Urinary bladder (tissue), 4 donors: ENCODE measurements around the gene MAML1. TPM values are rescaled to one million over a fixed set of nuclear protein-coding genes. Genes with fewer than 3 reads are reported as not detected.

Experiments
- DNase-seq: peaks from one replicate; pipeline ENCODE4 v3.0.0-alpha.2; 2015; ENCODE audit errors: extremely low spot score
- H3K27ac ChIP-seq: one replicate; pipeline ENCODE4 v1.5.1; 2013; ENCODE audit warnings: low read depth, mild to moderate bottlenecking, moderate library complexity
- H3K36me3 ChIP-seq: one replicate; pipeline ENCODE4 v1.6.1; 2013; ENCODE audit warnings: mild to moderate bottlenecking, moderate library complexity; ENCODE audit not compliant: insufficient read depth
- H3K4me1 ChIP-seq: one replicate; pipeline ENCODE4 v1.6.1; 2013; ENCODE audit warnings: mild to moderate bottlenecking, moderate library complexity; ENCODE audit not compliant: insufficient read depth
- H3K4me3 ChIP-seq: one replicate; pipeline ENCODE4 v1.5.1; 2013; ENCODE audit warnings: low read depth, low read length
- WGBS: extraction: QIAGEN DNeasy Blood & Tissue Kit; methylation state at CpG from one replicate; pipeline ENCODE4 v1.1.7; 2013; 5-methylcytosine and 5-hydroxymethylcytosine counted together
- polyA plus RNA-seq: library from polyadenylated mRNA; stranded (reverse); fragments of 200-250 nt; gene quantifications from one replicate; pipeline ENCODE4 v1.2.3, GENCODE V29; 2013
- total RNA-seq: library from RNA; depleted of rRNA; stranded (reverse); fragments of >200 nt; gene quantifications from one replicate; pipeline ENCODE4 v1.2.3, GENCODE V29; 2014
- donor health status: healthy with polysubstance abuse.
- donor health status: healthy.

The MAML1 gene
- total and polyA plus RNA-seq, 2 donors = 14.4 to 19.8 TPM

GRCh38 chr5:179766726-179767455, 34.3 kb downstream of the MAML1 start:
- H3K36me3 ChIP-seq = peaks cover 8% of the 10 kb centered on the region
- WGBS = 75% methylated on average over 12 of the region's 12 CpGs
- H3K27ac ChIP-seq = no peak overlapping the region

GRCh38 chr5:179767496-179768100, 35.0 kb downstream of the MAML1 start:
- no peak for DNase-seq
- H3K36me3 ChIP-seq = peaks cover 8% of the 10 kb centered on the region
- no peak overlapping the region for H3K4me3 ChIP-seq
- WGBS = 90% methylated on average over 9 of the region's 9 CpGs
- H3K27ac ChIP-seq = no peak overlapping the region
- peaks cover 2% of the 10 kb centered on the region for H3K4me1 ChIP-seq

More at GRCh38 chr5:179766726-179767455, 34.3 kb downstream of the MAML1 start:
- Histone ChIP-seq H3K4me3 (no peak overlapping the region), H3K4me1 (peaks cover 3% of the 10 kb centered on the region)
- no peak for DNase-seq

GRCh38 chr5:179768326-179769085, 35.9 kb downstream of the MAML1 start:
- H3K4me3 ChIP-seq = no peak overlapping the region
- H3K36me3 ChIP-seq = peaks cover 10% of the 10 kb centered on the region
- H3K27ac ChIP-seq = no peak overlapping the region
- WGBS = 84% methylated on average over 18 of the region's 18 CpGs
- no peaks in the 10 kb centered on the region for H3K4me1 ChIP-seq
- no peak for DNase-seq

GRCh38 chr5:179769271-179769670, 36.6 kb downstream of the MAML1 start:
- Histone ChIP-seq H3K4me1 (no peaks in the 10 kb centered on the region), H3K4me3 (no peak overlapping the region), H3K27ac (no peak overlapping the region), H3K36me3 (peaks cover 10% of the 10 kb centered on the region)
- 84% methylated on average over 6 of the region's 6 CpGs for WGBS
- no peak for DNase-seq

- DNase-seq = no peak
- H3K4me1 ChIP-seq = no peaks in the 10 kb centered on the region
- 86% methylated on average over 5 of the region's 5 CpGs for WGBS
- H3K4me3 ChIP-seq = no peak overlapping the region
- no peak overlapping the region for H3K27ac ChIP-seq
- peaks cover 10% of the 10 kb centered on the region for H3K36me3 ChIP-seq
Measured at GRCh38 chr5:179769796-179770195, 37.2 kb downstream of the MAML1 start.

GRCh38 chr5:179771311-179771895, 38.8 kb downstream of the MAML1 start:
- WGBS = 86% methylated on average over 4 of the region's 4 CpGs
- H3K27ac ChIP-seq = no peak overlapping the region
- DNase-seq = no peak
- H3K4me1 ChIP-seq = no peaks in the 10 kb centered on the region
- H3K4me3 ChIP-seq = no peak overlapping the region
- H3K36me3 ChIP-seq = peaks cover 10% of the 10 kb centered on the region

- Histone ChIP-seq H3K4me3 (no peak overlapping the region), H3K36me3 (peaks cover 12% of the 10 kb centered on the region), H3K27ac (no peak overlapping the region), H3K4me1 (no peaks in the 10 kb centered on the region)
- 94% methylated on average over 6 of the region's 6 CpGs for WGBS
- no peak for DNase-seq
Measured at GRCh38 chr5:179772351-179772750, 39.7 kb downstream of the MAML1 start.

GRCh38 chr5:179773686-179774040, 41.0 kb downstream of the MAML1 start:
- H3K36me3 ChIP-seq = peaks cover 16% of the 10 kb centered on the region
- H3K4me3 ChIP-seq = no peak overlapping the region
- no peaks in the 10 kb centered on the region for H3K4me1 ChIP-seq
- DNase-seq = no peak
- no peak overlapping the region for H3K27ac ChIP-seq
- WGBS = 94% methylated on average over 9 of the region's 9 CpGs

- peaks cover 14% of the 10 kb centered on the region for H3K36me3 ChIP-seq
- DNase-seq = no peak
- H3K4me1 ChIP-seq = no peaks in the 10 kb centered on the region
- 96% methylated on average over 12 of the region's 12 CpGs for WGBS
- no peak overlapping the region for H3K4me3 ChIP-seq
- H3K27ac ChIP-seq = no peak overlapping the region
Measured at GRCh38 chr5:179774442-179774841, 41.8 kb downstream of the MAML1 start.

GRCh38 chr5:179776411-179776938, 43.9 kb downstream of the MAML1 start:
- H3K4me3 ChIP-seq = no peak overlapping the region
- WGBS = 88% methylated on average over 11 of the region's 11 CpGs
- H3K4me1 ChIP-seq = no peaks in the 10 kb centered on the region
- no peak for DNase-seq
- no peak overlapping the region for H3K27ac ChIP-seq
- H3K36me3 ChIP-seq = peaks cover 10% of the 10 kb centered on the region

- Histone ChIP-seq H3K36me3 (peaks cover 8% of the 10 kb centered on the region), H3K27ac (no peak overlapping the region), H3K4me1 (no peaks in the 10 kb centered on the region), H3K4me3 (no peak overlapping the region)
- DNase-seq = no peak
- 90% methylated on average over 10 of the region's 10 CpGs for WGBS
Measured at GRCh38 chr5:179777456-179777855, 44.8 kb downstream of the MAML1 start.

- WGBS = 74% methylated on average over 9 of the region's 9 CpGs
- Histone ChIP-seq H3K36me3 (peaks cover 8% of the 10 kb centered on the region), H3K27ac (no peak overlapping the region), H3K4me1 (no peaks in the 10 kb centered on the region), H3K4me3 (no peak overlapping the region)
- no peak for DNase-seq
Measured at GRCh38 chr5:179777909-179778308, 45.3 kb downstream of the MAML1 start.

- 91% methylated on average over 5 of the region's 5 CpGs for WGBS
- Histone ChIP-seq H3K4me3 (no peak overlapping the region), H3K4me1 (no peaks in the 10 kb centered on the region), H3K27ac (no peak overlapping the region), H3K36me3 (peaks cover 6% of the 10 kb centered on the region)
- no peak for DNase-seq
Measured at GRCh38 chr5:179778591-179778990, 46.0 kb downstream of the MAML1 start.
